ENCODE measurements around the gene CIDEC. TPM values are rescaled to one million over a fixed set of nuclear protein-coding genes. Genes with fewer than 3 reads are reported as not detected.

The CIDEC gene
- total and polyA plus RNA-seq, 2 of the 8 experiments (the other 6 are each of a cell fraction or from before 2014, with no cell fraction given) = not detected

DNA sequence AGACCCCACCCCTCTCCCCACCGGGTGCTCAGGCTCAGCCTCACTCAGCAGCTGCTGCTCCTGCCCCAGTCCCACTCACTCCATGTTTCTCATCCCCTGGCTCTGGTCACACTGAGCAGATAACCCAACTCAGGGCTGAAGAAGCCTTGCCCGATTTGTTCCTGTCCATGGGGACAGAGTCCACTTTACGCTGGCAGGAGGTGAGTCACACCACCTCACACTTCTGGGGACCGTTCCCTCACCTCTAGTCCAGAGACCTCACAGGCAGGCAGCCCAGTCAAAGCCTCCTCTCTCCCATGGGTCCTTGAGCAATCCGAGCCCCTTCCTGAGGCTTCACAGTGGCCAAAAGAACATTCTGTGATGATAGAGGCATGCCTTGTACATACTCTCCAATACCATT lies 1.4 kb downstream of the CIDEC start:
- H2AFZ ChIP-seq (ENCODE audit: low read length) = no peak overlapping the region
- POLR2A ChIA-PET (ENCODE audit: partially characterized antibody) = interaction anchor here (1.3 kb wide), 1 partner anchor 13 kb away, joined by 3 read pairs; no protein-coding TSS in a partner anchor
- CTCF ChIA-PET (ENCODE audit: partially characterized antibody) = interaction anchor here (0.5 to 1.7 kb wide), 3 partner anchors 14 to 50 kb away, joined by 3 to 4 read pairs (median 3); no protein-coding TSS in a partner anchor
- H3K36me3 ChIP-seq (ENCODE audit: control insufficient read depth in 2 of 4, insufficient read depth in 4 of 4, low read length in 3 of 4) = no peaks in the 10 kb centered on the region
- H3K56ac ChIP-seq (replicated peaks; ENCODE audit: insufficient read length, low read depth, low read length) = no peak overlapping the region
- no peak overlapping the region for H3K9ac ChIP-seq (replicated peaks in 1 of 4; ENCODE audit: extremely low read depth in 1 of 4, low read depth in 3 of 4, low read length in 3 of 4)
- no peaks in the 10 kb centered on the region for H4K20me1 ChIP-seq (replicated peaks in 1 of 2; ENCODE audit: control insufficient read depth in 1 of 2, insufficient read depth in 2 of 2, low read length in 2 of 2)
- no peak overlapping the region for H3K18ac ChIP-seq (ENCODE audit: extremely low read depth, low read length)
- no peaks in the 10 kb centered on the region; a peak in 1 of 7 replicates for H3K4me1 ChIP-seq (replicated peaks in 1 of 4; ENCODE audit: control insufficient read depth in 3 of 4, insufficient read depth in 4 of 4, low read length in 3 of 4)
- H3K79me2 ChIP-seq (ENCODE audit: control insufficient read depth in 1 of 2, insufficient read depth in 2 of 2, low read length in 2 of 2) = no peaks in the 10 kb centered on the region
- no peak overlapping the region for H4K8ac ChIP-seq (ENCODE audit: extremely low read depth, insufficient read depth, low read length)
- no peak overlapping the region for H3K27ac ChIP-seq (ENCODE audit: low read depth, low read length)
- H3K4me2 ChIP-seq (ENCODE audit: insufficient read depth in 1 of 2, low read depth in 2 of 2, low read length in 2 of 2) = no peak overlapping the region
- H3K4me3 ChIP-seq (ENCODE audit: extremely low read depth in 1 of 4, insufficient read depth in 2 of 4, low read depth in 3 of 4, low read length in 4 of 4) = no peak overlapping the region
- no peaks in the 10 kb centered on the region for H3K9me3 ChIP-seq (ENCODE audit: insufficient read depth in 2 of 2, low read depth in 1 of 2, low read length in 1 of 2)
- no peaks in the 10 kb centered on the region for H3K79me1 ChIP-seq (ENCODE audit: low read depth, low read length)
- no peak overlapping the region for H3K23ac ChIP-seq (ENCODE audit: insufficient read length)
- H3K27me3 ChIP-seq (replicated peaks in 1 of 4; ENCODE audit: control insufficient read depth in 3 of 4, extremely low read depth in 1 of 4, insufficient read depth in 3 of 4, low read length in 3 of 4) = no peaks in the 10 kb centered on the region
- H4K5ac ChIP-seq (ENCODE audit: insufficient read length, low read depth, low read length) = no peak overlapping the region
- no peak for TF ChIP-seq CHD2 (IDR thresholded peaks at IDR 0.05; ENCODE audit: low read length)
- H2BK120ac ChIP-seq (replicated peaks; ENCODE audit: low read depth, low read length) = no peak overlapping the region
- no peak overlapping the region for H2BK20ac ChIP-seq (ENCODE audit: low read length)
- H2BK15ac ChIP-seq (ENCODE audit: low read length) = no peak overlapping the region
- H2AK5ac ChIP-seq (ENCODE audit: low read depth, low read length) = no peak overlapping the region
- H4K91ac ChIP-seq (replicated peaks; ENCODE audit: insufficient read length, low read length) = no peak overlapping the region
- DNase-seq (ENCODE audit: low read depth in 1 of 2, low spot score in 2 of 2) = no peak
- H3K23me2 ChIP-seq (ENCODE audit: low read depth, low read length) = no peaks in the 10 kb centered on the region
- H3K14ac ChIP-seq (ENCODE audit: insufficient read length) = no peak overlapping the region
- H3K4ac ChIP-seq (replicated peaks; ENCODE audit: insufficient read length, low read depth, low read length) = no peak overlapping the region
- H2BK12ac ChIP-seq (ENCODE audit: low read depth, low read length) = no peak overlapping the region
- FAIRE-seq = no peak
- H2BK5ac ChIP-seq (ENCODE audit: low read depth, low read length) = no peak overlapping the region
- WGBS, 2 experiments (ENCODE audit: extremely low coverage in 1 of 2, insufficient coverage in 1 of 2, insufficient read length in 1 of 2, insufficient replicate concordance in 2 of 2, low coverage in 1 of 2, low lambda C conversion rate in 2 of 2, missing lambda C conversion rate in 1 of 2) = 92% methylated on average over 5 of the region's 5 CpGs; no CpG with 5 or more reads in 1 of the 2 experiments

Measured in H1 (cell line).